NCI-H1105 treated with DMSO at 0.1 percent for 48 hours (cell line): Measurements from ENCODE around the gene SLC46A1.
"Not testable (repeated sequence)": the region's sequence is repeated elsewhere in the genome, so short reads cannot be mapped to it uniquely, and the experiment has no call there.

Source experiments
- DNase-seq: peaks from one replicate; lab custom pipeline; 2025; lab: John Stamatoyannopoulos, UW

The SLC46A1 gene

GRCh38 chr17:28405632-28406472 is at the start of gene SLC46A1:
Gene SLC46A1, minus strand, starts transcription at chr17:28406212. Its CDS starts 98 bp downstream, at chr17:28406114.
- peak; percentile 47 for DNase-seq

GRCh38 chr17:28449859-28450258 is 43.8 kb upstream of the SLC46A1 start:
- no peak for DNase-seq

- no peak for DNase-seq
Measured at GRCh38 chr17:28447396-28447760, 41.4 kb upstream of the SLC46A1 start.

GRCh38 chr17:28446716-28447395 is 40.8 kb upstream of the SLC46A1 start:
- DNase-seq, result no peak

GRCh38 chr17:28443901-28444638 is 38.1 kb upstream of the SLC46A1 start:
- DNase-seq, result no peak

GRCh38 chr17:28434326-28434725 is 28.3 kb upstream of the SLC46A1 start:
- not testable (repeated sequence) for DNase-seq

- DNase-seq, result no peak
Measured at GRCh38 chr17:28433721-28434120, 27.7 kb upstream of the SLC46A1 start.

- not testable (repeated sequence) for DNase-seq
Measured at GRCh38 chr17:28427982-28428381, 22.0 kb upstream of the SLC46A1 start.

- DNase-seq, result no peak
Measured at GRCh38 chr17:28427371-28427770, 21.4 kb upstream of the SLC46A1 start.

GRCh38 chr17:28426081-28426519 is 20.1 kb upstream of the SLC46A1 start:
- no peak for DNase-seq

GRCh38 chr17:28425206-28425605 is 19.2 kb upstream of the SLC46A1 start:
- DNase-seq, result no peak

- peak; percentile 7 for DNase-seq
Measured at GRCh38 chr17:28421787-28422305, 15.8 kb upstream of the SLC46A1 start.

- DNase-seq, result peak; percentile 64
Measured at GRCh38 chr17:28416703-28417311, 10.8 kb upstream of the SLC46A1 start.

- DNase-seq, result no peak
Measured at GRCh38 chr17:28415886-28416285, 9.9 kb upstream of the SLC46A1 start.

GRCh38 chr17:28413804-28414203 is 7.8 kb upstream of the SLC46A1 start:
- no peak for DNase-seq

- DNase-seq, result no peak
Measured at GRCh38 chr17:28412099-28412498, 6.1 kb upstream of the SLC46A1 start.

- DNase-seq, result no peak
Measured at GRCh38 chr17:28407974-28408306, 1.9 kb upstream of the SLC46A1 start.

GRCh38 chr17:28407130-28407973 is 1.3 kb upstream of the SLC46A1 start:
- DNase-seq, result peak; percentile 87

- DNase-seq, result peak; percentile 45
Measured at GRCh38 chr17:28406473-28406814, 432 bp upstream of the SLC46A1 start.

GRCh38 chr17:28404812-28405570 is 1.0 kb downstream of the SLC46A1 start:
- no peak for DNase-seq

GRCh38 chr17:28404461-28404811 is 1.6 kb downstream of the SLC46A1 start:
- no peak for DNase-seq
